ENCODE measurements around the gene MDH2. TPM values are rescaled to one million over a fixed set of nuclear protein-coding genes. Genes with fewer than 3 reads are reported as not detected.

MDH2 gene
- total RNA-seq, 4 donors from 2014 or later, result 57.1 to 81.0 (median 69.4) TPM

GRCh38 chr7:76060842-76061241 is 12.9 kb downstream of the MDH2 start:
- H3K4me1 ChIP-seq, result peaks cover 0 to 13% (median 0%) of the 10 kb centered on the region in 4 donors
- 61 to 63% methylated on average over 3 to 4 of the region's 6 CpGs for WGBS, 2 donors
- no peaks in the 10 kb centered on the region for H3K9me3 ChIP-seq
- peak; percentile 34 to 51 for DNase-seq (ENCODE audit: low spot score in 2 of 2)
- H3K36me3 ChIP-seq, result peaks cover 2 to 99% (median 32%) of the 10 kb centered on the region in 3 donors
- TF ChIP-seq EP300 (IDR thresholded peaks at IDR 0.05), result no peak
- no peak for TF ChIP-seq POLR2A (IDR thresholded peaks at IDR 0.05)
- TF ChIP-seq CTCF (IDR thresholded peaks at IDR 0.05), result no peak
- H3K27ac ChIP-seq, result no peak overlapping the region
- H3K4me3 ChIP-seq, result no peak overlapping the region
- H3K27me3 ChIP-seq, result no peaks in the 10 kb centered on the region

GRCh38 chr7:76062254-76062653 is 14.3 kb downstream of the MDH2 start:
- Histone ChIP-seq H3K27me3 (no peaks in the 10 kb centered on the region), H3K9me3 (no peaks in the 10 kb centered on the region), H3K36me3 (peaks cover 2 to 100% (median 32%) of the 10 kb centered on the region in 3 donors), H3K4me1 (peaks cover 0 to 13% (median 0%) of the 10 kb centered on the region in 4 donors), H3K27ac (no peak overlapping the region), H3K4me3 (no peak overlapping the region)
- 93 to 94% methylated on average over 15 of the region's 15 CpGs for WGBS, 2 donors
- TF ChIP-seq POLR2A (IDR thresholded peaks at IDR 0.05), result no peak
- TF ChIP-seq CTCF (IDR thresholded peaks at IDR 0.05), result no peak
- TF ChIP-seq EP300 (IDR thresholded peaks at IDR 0.05), result no peak
- no peak for DNase-seq (ENCODE audit: low spot score in 2 of 2)

GRCh38 chr7:76063114-76063513 is 15.2 kb downstream of the MDH2 start:
- Histone ChIP-seq H3K9me3 (no peaks in the 10 kb centered on the region), H3K36me3 (peaks cover 2 to 100% (median 28%) of the 10 kb centered on the region in 3 donors), H3K4me1 (peaks cover 0 to 13% (median 0%) of the 10 kb centered on the region in 4 donors), H3K27ac (no peak overlapping the region), H3K27me3 (no peaks in the 10 kb centered on the region), H3K4me3 (no peak overlapping the region)
- 89 to 91% methylated on average over 10 of the region's 10 CpGs for WGBS, 2 donors
- DNase-seq (ENCODE audit: low spot score in 2 of 2), result no peak
- no peak for TF ChIP-seq CTCF (IDR thresholded peaks at IDR 0.05)
- no peak for TF ChIP-seq POLR2A (IDR thresholded peaks at IDR 0.05)
- TF ChIP-seq EP300 (IDR thresholded peaks at IDR 0.05), result no peak

- WGBS, 2 donors, result 79 to 92% methylated on average over 12 to 14 of the region's 14 CpGs
- Histone ChIP-seq H3K4me1 (peaks cover 0 to 13% (median 0%) of the 10 kb centered on the region in 4 donors), H3K4me3 (no peak overlapping the region), H3K36me3 (peaks cover 2 to 96% (median 25%) of the 10 kb centered on the region in 3 donors), H3K27ac (no peak overlapping the region), H3K27me3 (no peaks in the 10 kb centered on the region), H3K9me3 (no peaks in the 10 kb centered on the region)
- DNase-seq (ENCODE audit: low spot score in 2 of 2), result no peak
- no peak for TF ChIP-seq POLR2A (IDR thresholded peaks at IDR 0.05)
Observed at GRCh38 chr7:76063525-76063924, 15.6 kb downstream of the MDH2 start.

GRCh38 chr7:76064208-76064970 is 16.5 kb downstream of the MDH2 start:
- Histone ChIP-seq H3K27ac (no peak overlapping the region), H3K4me1 (peaks cover 0 to 17% (median 0%) of the 10 kb centered on the region in 4 donors), H3K27me3 (no peaks in the 10 kb centered on the region), H3K4me3 (no peak overlapping the region), H3K36me3 (peaks cover 2 to 87% (median 25%) of the 10 kb centered on the region in 3 donors), H3K9me3 (no peaks in the 10 kb centered on the region)
- no peak for DNase-seq (ENCODE audit: low spot score in 2 of 2)
- 92 to 97% methylated on average over 24 of the region's 24 CpGs for WGBS, 2 donors
- TF ChIP-seq EP300 (IDR thresholded peaks at IDR 0.05) (no peak), POLR2A (IDR thresholded peaks at IDR 0.05) (no peak), CTCF (IDR thresholded peaks at IDR 0.05) (no peak)
